ENCODE measurements around the gene PRDM5.

- TF ChIP-seq, protein P1, sequence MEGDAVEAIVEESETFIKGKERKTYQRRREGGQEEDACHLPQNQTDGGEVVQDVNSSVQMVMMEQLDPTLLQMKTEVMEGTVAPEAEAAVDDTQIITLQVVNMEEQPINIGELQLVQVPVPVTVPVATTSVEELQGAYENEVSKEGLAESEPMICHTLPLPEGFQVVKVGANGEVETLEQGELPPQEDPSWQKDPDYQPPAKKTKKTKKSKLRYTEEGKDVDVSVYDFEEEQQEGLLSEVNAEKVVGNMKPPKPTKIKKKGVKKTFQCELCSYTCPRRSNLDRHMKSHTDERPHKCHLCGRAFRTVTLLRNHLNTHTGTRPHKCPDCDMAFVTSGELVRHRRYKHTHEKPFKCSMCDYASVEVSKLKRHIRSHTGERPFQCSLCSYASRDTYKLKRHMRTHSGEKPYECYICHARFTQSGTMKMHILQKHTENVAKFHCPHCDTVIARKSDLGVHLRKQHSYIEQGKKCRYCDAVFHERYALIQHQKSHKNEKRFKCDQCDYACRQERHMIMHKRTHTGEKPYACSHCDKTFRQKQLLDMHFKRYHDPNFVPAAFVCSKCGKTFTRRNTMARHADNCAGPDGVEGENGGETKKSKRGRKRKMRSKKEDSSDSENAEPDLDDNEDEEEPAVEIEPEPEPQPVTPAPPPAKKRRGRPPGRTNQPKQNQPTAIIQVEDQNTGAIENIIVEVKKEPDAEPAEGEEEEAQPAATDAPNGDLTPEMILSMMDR (IDR thresholded peaks at IDR 0.05): no peak
- TF ChIP-seq EP300 (IDR thresholded peaks at IDR 0.05) (no peak), POLR2A (IDR thresholded peaks at IDR 0.05) (no peak)
Observed at GRCh38 chr4:120809518-120809917, 113.0 kb downstream of the PRDM5 start.
